Measurements from ENCODE around the gene PPFIA1. TPM values are rescaled to one million over a fixed set of nuclear protein-coding genes. Genes with fewer than 3 reads are reported as not detected.
A peak's percentile ranks its signal among the peaks of the same experiment; 100 is the strongest.
"Not testable (repeated sequence)": the region's sequence is repeated elsewhere in the genome, so short reads cannot be mapped to it uniquely, and the experiment has no call there.

Gene PPFIA1
- polyA plus RNA-seq, 1 donor: 29.5 TPM

GRCh38 chr11:70251659-70252321, 18.7 kb upstream of the PPFIA1 start:
- DNase-seq: peak; percentile 14

GRCh38 chr11:70252844-70253243, 17.6 kb upstream of the PPFIA1 start:
- no peak for DNase-seq

- DNase-seq: no peak
Observed at GRCh38 chr11:70255477-70256116, 14.9 kb upstream of the PPFIA1 start.

- DNase-seq: not testable (repeated sequence)
Observed at GRCh38 chr11:70259077-70259476, 11.4 kb upstream of the PPFIA1 start.

GRCh38 chr11:70262951-70263350, 7.5 kb upstream of the PPFIA1 start:
- DNase-seq: no peak

- DNase-seq: no peak
Observed at GRCh38 chr11:70263363-70263762, 7.1 kb upstream of the PPFIA1 start.

- no peak for DNase-seq
Observed at GRCh38 chr11:70265341-70265740, 5.1 kb upstream of the PPFIA1 start.

- no peak for DNase-seq
Observed at GRCh38 chr11:70267405-70267950, 3.0 kb upstream of the PPFIA1 start.

- DNase-seq: no peak
Observed at GRCh38 chr11:70268526-70268925, 2.0 kb upstream of the PPFIA1 start.

GRCh38 chr11:70270877-70271648, 573 bp downstream of the PPFIA1 start:
- peak; percentile 22 for DNase-seq

- no peak for DNase-seq
Observed at GRCh38 chr11:70271649-70271953, 1.1 kb downstream of the PPFIA1 start.

- no peak for DNase-seq
Observed at GRCh38 chr11:70272009-70272408, 1.5 kb downstream of the PPFIA1 start.

GRCh38 chr11:70278994-70279393, 8.5 kb downstream of the PPFIA1 start:
- DNase-seq: no peak

- peak; percentile 68 for DNase-seq
Observed at GRCh38 chr11:70281156-70281609, 10.7 kb downstream of the PPFIA1 start.

- no peak for DNase-seq
Observed at GRCh38 chr11:70282012-70282411, 11.5 kb downstream of the PPFIA1 start.

- no peak for DNase-seq
Observed at GRCh38 chr11:70288721-70289120, 18.2 kb downstream of the PPFIA1 start.

GRCh38 chr11:70289582-70289981, 19.1 kb downstream of the PPFIA1 start:
- DNase-seq: no peak

- peak; percentile 63 for DNase-seq
Observed at GRCh38 chr11:70290361-70291065, 20.0 kb downstream of the PPFIA1 start.

GRCh38 chr11:70292166-70292565, 21.7 kb downstream of the PPFIA1 start:
- DNase-seq: no peak

- no peak for DNase-seq
Observed at GRCh38 chr11:70292863-70293262, 22.4 kb downstream of the PPFIA1 start.

- DNase-seq: not testable (repeated sequence)
Observed at GRCh38 chr11:70295166-70295565, 24.7 kb downstream of the PPFIA1 start.

- DNase-seq: no peak
Observed at GRCh38 chr11:70296681-70297080, 26.2 kb downstream of the PPFIA1 start.

- no peak for DNase-seq
Observed at GRCh38 chr11:70297341-70297740, 26.9 kb downstream of the PPFIA1 start.
